Amygdala (tissue), 56 donors: Measurements from ENCODE around the gene NFATC2.

Experiments used
- DNase-seq, 56 donors: peaks; one replicate each; lab custom pipeline; 2025; lab: John Stamatoyannopoulos, UW

The NFATC2 gene

GRCh38 chr20:51458751-51459439 lies 83.6 kb downstream of the NFATC2 start:
- DNase-seq = no peak

GRCh38 chr20:51457533-51457932 lies 85.0 kb downstream of the NFATC2 start:
- no peak for DNase-seq

GRCh38 chr20:51456511-51457509 lies 85.7 kb downstream of the NFATC2 start:
- peak; percentile 9 to 90 (median 76) for DNase-seq

- DNase-seq = no peak
Observed at GRCh38 chr20:51454250-51454865, 88.2 kb downstream of the NFATC2 start.

- DNase-seq = no peak
Observed at GRCh38 chr20:51452734-51453365, 89.7 kb downstream of the NFATC2 start.

GRCh38 chr20:51452091-51452613 lies 90.4 kb downstream of the NFATC2 start:
- no peak for DNase-seq

GRCh38 chr20:51451484-51451883 lies 91.0 kb downstream of the NFATC2 start:
- no peak for DNase-seq

- no peak for DNase-seq
Observed at GRCh38 chr20:51450984-51451383, 91.5 kb downstream of the NFATC2 start.

GRCh38 chr20:51450221-51450712 lies 92.3 kb downstream of the NFATC2 start:
- DNase-seq = no peak

GRCh38 chr20:51449498-51450220 lies 92.9 kb downstream of the NFATC2 start:
- no peak for DNase-seq

GRCh38 chr20:51447765-51448148 lies 94.8 kb downstream of the NFATC2 start:
- no peak for DNase-seq

GRCh38 chr20:51447097-51447764 lies 95.3 kb downstream of the NFATC2 start:
- peak in 7 of 56 donors; percentile 3 to 27 (median 16) for DNase-seq

- DNase-seq = peak in 1 of 56 donors; percentile 9
Observed at GRCh38 chr20:51446656-51447055, 95.9 kb downstream of the NFATC2 start.

- no peak for DNase-seq
Observed at GRCh38 chr20:51446230-51446629, 96.3 kb downstream of the NFATC2 start.

GRCh38 chr20:51445591-51445990 lies 96.9 kb downstream of the NFATC2 start:
- DNase-seq = no peak

- no peak for DNase-seq
Observed at GRCh38 chr20:51444922-51445438, 97.5 kb downstream of the NFATC2 start.

- DNase-seq = no peak
Observed at GRCh38 chr20:51444467-51444866, 98.1 kb downstream of the NFATC2 start.

GRCh38 chr20:51442602-51443001 lies 99.9 kb downstream of the NFATC2 start:
- no peak for DNase-seq

- no peak for DNase-seq
Observed at GRCh38 chr20:51440589-51440988, 101.9 kb downstream of the NFATC2 start.
